ENCODE measurements around the gene APOBEC3A.

GRCh38 chr22:38937541-38937940 lies 19.9 kb upstream of the APOBEC3A start:
- TF ChIP-seq CTCF (IDR thresholded peaks at IDR 0.05 in 4 of 5, conservative IDR thresholded peaks at IDR 0.05 in 1 of 5) (no peak), POLR2A (IDR thresholded peaks at IDR 0.05) (no peak)
